Measurements from ENCODE around the gene DCDC1.

DNA sequence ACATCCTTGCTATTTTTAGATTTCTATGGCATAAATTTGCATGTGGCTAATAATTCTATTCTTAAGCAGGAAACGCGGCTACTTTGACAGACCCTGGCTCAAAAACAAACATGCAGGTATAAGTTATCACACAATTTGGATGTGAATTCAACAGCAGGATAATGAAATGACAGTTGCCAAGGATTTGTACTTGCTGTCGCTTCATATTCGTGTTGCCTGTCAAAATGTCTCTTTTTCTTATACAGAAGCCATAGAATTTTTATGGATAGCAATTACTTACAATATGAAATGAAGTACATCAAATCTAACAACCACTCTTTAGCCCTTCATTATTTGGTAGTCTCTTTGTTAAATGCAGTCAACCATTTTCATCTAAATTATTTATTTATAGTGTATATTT lies 46.4 kb downstream of the DCDC1 start:
- TF ChIP-seq, protein P1, sequence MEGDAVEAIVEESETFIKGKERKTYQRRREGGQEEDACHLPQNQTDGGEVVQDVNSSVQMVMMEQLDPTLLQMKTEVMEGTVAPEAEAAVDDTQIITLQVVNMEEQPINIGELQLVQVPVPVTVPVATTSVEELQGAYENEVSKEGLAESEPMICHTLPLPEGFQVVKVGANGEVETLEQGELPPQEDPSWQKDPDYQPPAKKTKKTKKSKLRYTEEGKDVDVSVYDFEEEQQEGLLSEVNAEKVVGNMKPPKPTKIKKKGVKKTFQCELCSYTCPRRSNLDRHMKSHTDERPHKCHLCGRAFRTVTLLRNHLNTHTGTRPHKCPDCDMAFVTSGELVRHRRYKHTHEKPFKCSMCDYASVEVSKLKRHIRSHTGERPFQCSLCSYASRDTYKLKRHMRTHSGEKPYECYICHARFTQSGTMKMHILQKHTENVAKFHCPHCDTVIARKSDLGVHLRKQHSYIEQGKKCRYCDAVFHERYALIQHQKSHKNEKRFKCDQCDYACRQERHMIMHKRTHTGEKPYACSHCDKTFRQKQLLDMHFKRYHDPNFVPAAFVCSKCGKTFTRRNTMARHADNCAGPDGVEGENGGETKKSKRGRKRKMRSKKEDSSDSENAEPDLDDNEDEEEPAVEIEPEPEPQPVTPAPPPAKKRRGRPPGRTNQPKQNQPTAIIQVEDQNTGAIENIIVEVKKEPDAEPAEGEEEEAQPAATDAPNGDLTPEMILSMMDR (IDR thresholded peaks at IDR 0.05; ENCODE audit: low read depth, low read length) = no peak
- no peak for TF ChIP-seq EZH2phosphoT487 (IDR thresholded peaks at IDR 0.05; ENCODE audit: low read depth)
